HG02938 (cell line): ENCODE data around the gene LRRK1.
"Not testable (repeated sequence)": the region's sequence is repeated elsewhere in the genome, so short reads cannot be mapped to it uniquely, and the experiment has no call there.

Experiments used
- ATAC-seq: cut with Tn5 transposase; IDR thresholded peaks from one replicate; pipeline ENCODE4 v1.9.1; 2021; ENCODE audit warnings: mild to moderate bottlenecking, moderate library complexity; ENCODE audit not compliant: unreplicated experiment

LRRK1 gene

GRCh38 chr15:101066501-101067408 lies 147.6 kb downstream of the LRRK1 start:
- no peak for ATAC-seq

GRCh38 chr15:101067660-101068522 lies 148.7 kb downstream of the LRRK1 start:
- no peak for ATAC-seq

GRCh38 chr15:101068523-101068960 lies 149.4 kb downstream of the LRRK1 start:
- ATAC-seq = no peak

- no peak for ATAC-seq
These were observed 149.9 kb downstream of the LRRK1 start for GRCh38 chr15:101068961-101069653.

GRCh38 chr15:101069654-101069973 lies 150.5 kb downstream of the LRRK1 start:
- ATAC-seq = no peak

- no peak for ATAC-seq
These were observed 150.9 kb downstream of the LRRK1 start for GRCh38 chr15:101070024-101070423.

- ATAC-seq = no peak
These were observed 151.5 kb downstream of the LRRK1 start for GRCh38 chr15:101070502-101071273.

- no peak for ATAC-seq
These were observed 152.5 kb downstream of the LRRK1 start for GRCh38 chr15:101071651-101072050.

- ATAC-seq = not testable (repeated sequence)
These were observed 153.1 kb downstream of the LRRK1 start for GRCh38 chr15:101072235-101072634.

- not testable (repeated sequence) for ATAC-seq
These were observed 158.9 kb downstream of the LRRK1 start for GRCh38 chr15:101077806-101078668.

- no peak for ATAC-seq
These were observed 159.6 kb downstream of the LRRK1 start for GRCh38 chr15:101078669-101079323.

GRCh38 chr15:101081900-101082299 lies 162.7 kb downstream of the LRRK1 start:
- ATAC-seq = no peak

- ATAC-seq = no peak
These were observed 164.3 kb downstream of the LRRK1 start for GRCh38 chr15:101083336-101084045.

GRCh38 chr15:101084801-101085200 lies 165.6 kb downstream of the LRRK1 start:
- ATAC-seq = no peak

- ATAC-seq = no peak
These were observed 166.1 kb downstream of the LRRK1 start for GRCh38 chr15:101085311-101085700.

GRCh38 chr15:101086394-101087171 lies 167.4 kb downstream of the LRRK1 start:
- no peak for ATAC-seq

GRCh38 chr15:101087172-101087769 lies 168.1 kb downstream of the LRRK1 start:
- ATAC-seq = no peak
